ENCODE results near the gene NSUN6.

The NSUN6 gene

GRCh38 chr10:18566177-18566576 lies 85.2 kb downstream of the NSUN6 start:
- H3K9me3 ChIP-seq (ENCODE audit: low read depth, low read length): no peaks in the 10 kb centered on the region
- H3K36me3 ChIP-seq (ENCODE audit: insufficient read depth, low read length): no peaks in the 10 kb centered on the region
- no peak for DNase-seq (ENCODE audit: low read depth, low spot score)
- H3K27ac ChIP-seq: no peak overlapping the region
- no peak overlapping the region for H3K4me3 ChIP-seq
- H3K9ac ChIP-seq (ENCODE audit: insufficient read length): no peak overlapping the region
- TF ChIP-seq POLR2AphosphoS5 (IDR thresholded peaks at IDR 0.05; ENCODE audit: borderline replicate concordance, low read depth, low read length): no peak
- no peak for TF ChIP-seq EZH2 (IDR thresholded peaks at IDR 0.05)
- no peak for TF ChIP-seq FOXP2 (optimal IDR thresholded peaks at IDR 0.05; ENCODE audit: control extremely low read depth, extremely low read length, insufficient read depth)

DNA sequence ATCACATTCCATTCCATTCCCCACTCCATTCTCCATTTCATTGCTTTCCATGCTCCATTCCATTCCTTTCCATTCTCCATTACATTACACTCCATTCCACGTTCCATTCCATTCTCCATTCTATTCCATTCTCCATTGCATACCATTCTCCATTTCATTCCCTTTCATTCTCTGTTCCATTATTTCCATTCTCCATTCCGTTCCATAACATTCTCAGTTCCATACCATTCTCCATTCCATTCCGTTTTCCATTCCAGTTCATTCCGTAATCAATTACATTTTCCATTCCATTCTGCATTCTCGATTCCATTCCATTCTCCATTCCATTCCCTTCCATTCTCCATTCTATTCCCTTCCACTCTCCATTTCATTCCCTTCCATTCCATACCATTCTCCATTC lies 86.4 kb downstream of the NSUN6 start:
- TF ChIP-seq EZH2 (IDR thresholded peaks at IDR 0.05) (no peak), POLR2AphosphoS5 (IDR thresholded peaks at IDR 0.05; ENCODE audit: borderline replicate concordance, low read depth, low read length) (no peak), FOXP2 (optimal IDR thresholded peaks at IDR 0.05; ENCODE audit: control extremely low read depth, extremely low read length, insufficient read depth) (no peak)
- H3K9ac ChIP-seq (ENCODE audit: insufficient read length): no peak overlapping the region
- H3K36me3 ChIP-seq (ENCODE audit: insufficient read depth, low read length): no peaks in the 10 kb centered on the region
- H3K4me3 ChIP-seq: no peak overlapping the region
- no peaks in the 10 kb centered on the region for H3K9me3 ChIP-seq (ENCODE audit: low read depth, low read length)
- no peak overlapping the region for H3K27ac ChIP-seq
- no peak for DNase-seq (ENCODE audit: low read depth, low spot score)

DNA sequence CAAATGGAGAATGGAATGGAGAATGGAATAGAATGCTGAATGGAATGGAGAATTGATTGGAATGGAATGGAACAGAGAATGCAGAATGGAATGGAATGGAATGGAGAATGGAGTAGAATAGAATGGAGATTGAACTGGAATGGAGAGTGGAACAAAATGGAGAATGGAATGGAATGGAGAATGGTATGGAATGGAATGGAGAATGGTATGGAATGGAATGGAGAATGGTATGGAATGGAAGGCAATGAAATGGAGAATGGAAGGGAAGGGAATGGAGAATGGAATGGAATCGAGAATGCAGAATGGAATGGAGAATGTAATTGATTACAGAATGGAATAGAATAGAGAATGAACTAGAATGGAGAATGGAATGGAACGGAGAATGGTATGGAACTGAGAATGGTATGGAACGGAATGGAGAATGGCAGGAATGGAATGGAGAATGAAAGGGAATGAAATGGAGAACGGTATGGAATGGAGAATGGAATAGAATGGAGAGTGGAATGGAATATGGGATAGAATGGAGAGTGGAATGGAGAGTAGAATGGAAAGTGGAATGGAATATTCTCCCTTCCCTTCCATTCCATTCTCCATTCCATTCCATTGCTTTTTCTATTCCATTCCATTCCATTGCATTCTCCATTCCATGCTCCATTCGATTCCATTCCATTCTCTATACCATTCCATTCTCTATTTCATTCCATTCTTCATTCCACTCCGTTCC lies 88.2 kb downstream of the NSUN6 start:
- DNase-seq (ENCODE audit: low read depth, low spot score): no peak
- TF ChIP-seq POLR2AphosphoS5 (IDR thresholded peaks at IDR 0.05; ENCODE audit: borderline replicate concordance, low read depth, low read length) (no peak), EZH2 (IDR thresholded peaks at IDR 0.05) (no peak), FOXP2 (optimal IDR thresholded peaks at IDR 0.05; ENCODE audit: control extremely low read depth, extremely low read length, insufficient read depth) (no peak)
- H3K36me3 ChIP-seq (ENCODE audit: insufficient read depth, low read length): no peaks in the 10 kb centered on the region; the same call in 1 of the 2 replicates
- no peak overlapping the region for H3K27ac ChIP-seq
- no peak overlapping the region for H3K4me3 ChIP-seq
- H3K9ac ChIP-seq (ENCODE audit: insufficient read length): no peak overlapping the region
- H3K9me3 ChIP-seq (ENCODE audit: low read depth, low read length): no peaks in the 10 kb centered on the region

DNA sequence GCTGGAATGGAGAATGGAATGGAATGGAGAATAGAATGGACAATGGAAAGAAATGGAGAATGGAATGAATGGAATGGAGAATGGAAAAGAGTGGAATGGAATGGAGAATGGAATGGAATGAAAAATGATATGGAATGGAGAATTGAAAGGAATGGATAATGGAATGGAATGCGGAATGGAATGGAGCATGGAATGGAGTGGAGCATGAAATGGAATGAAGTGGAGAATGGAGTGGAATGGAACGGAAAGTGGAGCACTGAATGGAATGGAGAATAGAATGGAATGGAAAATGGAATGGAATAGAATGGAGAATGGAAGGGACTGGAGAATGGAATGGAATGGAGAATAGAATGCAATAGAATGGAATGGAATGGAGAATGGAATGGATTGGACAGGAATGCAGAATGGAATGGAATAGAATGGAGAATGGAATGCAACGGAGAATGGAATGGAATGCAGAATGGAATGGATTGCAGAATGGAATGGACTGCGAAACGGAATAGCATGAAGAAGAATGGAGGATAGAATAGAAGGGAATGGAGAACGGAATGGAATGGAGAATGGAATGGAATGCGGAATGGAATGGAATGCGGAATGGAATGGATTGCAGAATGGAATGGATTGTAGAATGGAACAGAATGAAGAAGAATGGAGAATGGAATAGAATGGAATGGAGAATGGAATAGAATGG lies 89.4 kb downstream of the NSUN6 start:
- no peaks in the 10 kb centered on the region for H3K9me3 ChIP-seq (ENCODE audit: low read depth, low read length)
- TF ChIP-seq FOXP2 (optimal IDR thresholded peaks at IDR 0.05; ENCODE audit: control extremely low read depth, extremely low read length, insufficient read depth) (no peak), POLR2AphosphoS5 (IDR thresholded peaks at IDR 0.05; ENCODE audit: borderline replicate concordance, low read depth, low read length) (no peak), EZH2 (IDR thresholded peaks at IDR 0.05) (no peak)

DNA sequence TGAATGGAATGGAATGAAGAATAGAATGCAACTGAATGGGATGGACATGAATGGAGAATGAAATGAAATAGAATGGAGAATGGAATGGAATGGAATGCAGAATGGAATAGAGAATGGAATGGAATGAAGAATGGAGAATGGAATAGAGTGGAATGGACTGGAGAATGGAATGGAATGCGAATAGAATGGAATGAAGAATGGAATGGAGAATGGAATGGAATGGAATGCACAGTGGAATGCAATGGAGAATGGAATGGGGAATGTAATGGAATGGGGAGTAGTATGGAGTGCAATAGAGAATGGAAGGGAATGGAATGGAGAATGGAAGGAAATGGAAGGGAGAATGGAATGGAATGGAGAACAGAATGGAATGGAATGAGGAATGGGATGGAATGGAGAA lies 93.4 kb downstream of the NSUN6 start:
- H3K27ac ChIP-seq: no peak overlapping the region
- H3K9ac ChIP-seq (ENCODE audit: insufficient read length): no peak overlapping the region
- no peak overlapping the region for H3K4me3 ChIP-seq
- TF ChIP-seq FOXP2 (optimal IDR thresholded peaks at IDR 0.05; ENCODE audit: control extremely low read depth, extremely low read length, insufficient read depth): no peak
- TF ChIP-seq EZH2 (IDR thresholded peaks at IDR 0.05): no peak
- TF ChIP-seq POLR2AphosphoS5 (IDR thresholded peaks at IDR 0.05; ENCODE audit: borderline replicate concordance, low read depth, low read length): no peak
- H3K36me3 ChIP-seq (ENCODE audit: insufficient read depth, low read length): no peaks in the 10 kb centered on the region; the same call in 1 of the 2 replicates
- DNase-seq (ENCODE audit: low read depth, low spot score): no peak
- no peaks in the 10 kb centered on the region for H3K9me3 ChIP-seq (ENCODE audit: low read depth, low read length)

More for the DNA sequence above, 89.4 kb downstream of the NSUN6 start:
- Histone ChIP-seq H3K36me3 (ENCODE audit: insufficient read depth, low read length) (no peaks in the 10 kb centered on the region; the same call in 1 of the 2 replicates), H3K4me3 (no peak overlapping the region), H3K9ac (ENCODE audit: insufficient read length) (no peak overlapping the region), H3K27ac (no peak overlapping the region)
- no peak for DNase-seq (ENCODE audit: low read depth, low spot score)

GRCh38 chr10:18556522-18557147 lies 94.8 kb downstream of the NSUN6 start:
- no peak overlapping the region for H3K4me3 ChIP-seq
- H3K9me3 ChIP-seq (ENCODE audit: low read depth, low read length): no peaks in the 10 kb centered on the region
- no peak overlapping the region for H3K9ac ChIP-seq (ENCODE audit: insufficient read length)
- TF ChIP-seq EZH2 (IDR thresholded peaks at IDR 0.05) (no peak), POLR2AphosphoS5 (IDR thresholded peaks at IDR 0.05; ENCODE audit: borderline replicate concordance, low read depth, low read length) (no peak), FOXP2 (optimal IDR thresholded peaks at IDR 0.05; ENCODE audit: control extremely low read depth, extremely low read length, insufficient read depth) (no peak)
- H3K27ac ChIP-seq: no peak overlapping the region
- H3K36me3 ChIP-seq (ENCODE audit: insufficient read depth, low read length): no peaks in the 10 kb centered on the region; the same call in 1 of the 2 replicates
- DNase-seq (ENCODE audit: low read depth, low spot score): no peak

DNA sequence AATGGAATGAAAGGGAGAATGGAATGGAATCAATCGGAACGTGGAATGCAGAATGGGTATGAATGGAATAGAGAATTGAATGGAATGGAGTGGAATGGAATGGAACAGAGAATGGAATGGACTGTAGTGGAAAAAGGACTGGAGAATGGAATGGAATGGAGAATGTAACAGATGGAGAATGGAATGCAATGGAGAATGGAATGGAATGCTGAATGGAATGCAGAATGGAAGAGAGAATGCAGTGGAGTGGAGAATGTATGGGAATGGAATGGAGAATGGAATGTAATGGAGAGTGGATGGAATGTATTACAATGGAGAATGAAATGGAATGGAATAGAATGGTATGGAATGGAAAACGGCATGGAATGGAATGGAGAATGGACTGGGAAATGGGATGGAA lies 96.9 kb downstream of the NSUN6 start:
- no peak for DNase-seq (ENCODE audit: low read depth, low spot score)
- Histone ChIP-seq H3K4me3 (no peak overlapping the region), H3K9ac (ENCODE audit: insufficient read length) (no peak overlapping the region), H3K27ac (no peak overlapping the region), H3K9me3 (ENCODE audit: low read depth, low read length) (no peaks in the 10 kb centered on the region), H3K36me3 (ENCODE audit: insufficient read depth, low read length) (no peaks in the 10 kb centered on the region; the same call in 1 of the 2 replicates)
- TF ChIP-seq EZH2 (IDR thresholded peaks at IDR 0.05) (no peak), POLR2AphosphoS5 (IDR thresholded peaks at IDR 0.05; ENCODE audit: borderline replicate concordance, low read depth, low read length) (no peak), FOXP2 (optimal IDR thresholded peaks at IDR 0.05; ENCODE audit: control extremely low read depth, extremely low read length, insufficient read depth) (no peak)

DNA sequence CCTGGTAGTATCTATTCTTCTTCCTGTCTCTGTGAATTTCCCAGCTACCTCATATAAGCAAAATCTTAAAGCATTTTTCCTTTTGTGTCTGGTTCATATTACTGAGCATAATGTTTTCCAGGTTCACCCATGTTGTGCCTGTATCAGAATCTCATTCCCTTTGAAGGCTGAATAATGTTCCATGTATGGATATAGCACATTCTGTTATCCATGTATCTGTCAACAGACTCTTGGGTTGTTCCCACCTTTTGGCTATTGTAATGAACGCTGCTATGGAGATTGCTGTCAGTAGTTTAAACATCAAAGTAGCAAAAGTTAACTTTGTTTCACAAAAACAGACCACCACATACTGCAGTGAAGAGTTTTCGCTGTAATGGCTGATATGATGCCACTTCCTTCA lies 99.9 kb downstream of the NSUN6 start:
- H3K4me3 ChIP-seq: no peak overlapping the region
- no peaks in the 10 kb centered on the region; the same call in 1 of the 2 replicates for H3K36me3 ChIP-seq (ENCODE audit: insufficient read depth, low read length)
- H3K9me3 ChIP-seq (ENCODE audit: low read depth, low read length): no peaks in the 10 kb centered on the region
- DNase-seq (ENCODE audit: low read depth, low spot score): no peak
- no peak overlapping the region for H3K27ac ChIP-seq
- no peak overlapping the region for H3K9ac ChIP-seq (ENCODE audit: insufficient read length)
- TF ChIP-seq EZH2 (IDR thresholded peaks at IDR 0.05) (no peak), POLR2AphosphoS5 (IDR thresholded peaks at IDR 0.05; ENCODE audit: borderline replicate concordance, low read depth, low read length) (no peak), FOXP2 (optimal IDR thresholded peaks at IDR 0.05; ENCODE audit: control extremely low read depth, extremely low read length, insufficient read depth) (no peak)
